WTC11 (cell line): ENCODE measurements around the gene SOX15. TPM values are rescaled to one million over a fixed set of nuclear protein-coding genes. Genes with fewer than 3 reads are reported as not detected.
A peak's percentile ranks its signal among the peaks of the same experiment; 100 is the strongest.
"Not testable (repeated sequence)": the region's sequence is repeated elsewhere in the genome, so short reads cannot be mapped to it uniquely, and the experiment has no call there.

ENCODE experiments used
- ATAC-seq: fragments of 200-7000 bp; cut with Tn5 transposase; 2 replicates; pipeline ENCODE4 v1.10.0; 2021; ENCODE audit warnings: mild to moderate bottlenecking, moderate library complexity
- CTCF ChIA-PET: fragments of 300-600 bp; sonication (Branson Sonifier 250); formaldehyde crosslinking; loops from one replicate; lab custom pipeline; 2021; ENCODE audit warnings: antibody characterized with exemption; lab: Charles Lee
- POLR2A ChIA-PET: fragments of 350-600 bp; sonication (Branson Sonifier 250); formaldehyde crosslinking; loops from one replicate; lab custom pipeline; 2021; ENCODE audit warnings: antibody characterized with exemption; lab: Charles Lee
- DNase-seq: peaks from one replicate; pipeline ENCODE4 v3.0.0; 2021; ENCODE audit warnings: low spot score
- H3K27ac Mint-ChIP-seq: 2 replicates; pipeline ENCODE4 v1.8.0; 2021; ENCODE audit warnings: mixed read lengths
- H3K27me3 Mint-ChIP-seq: 2 replicates; pipeline ENCODE4 v1.8.0; 2021; ENCODE audit warnings: low read depth, mild to moderate bottlenecking, moderate library complexity, mixed read lengths
- H3K36me3 Mint-ChIP-seq: 2 replicates; pipeline ENCODE4 v1.8.0; 2021; ENCODE audit warnings: mixed read lengths
- H3K4me1 Mint-ChIP-seq: 2 replicates; pipeline ENCODE4 v1.8.0; 2022; ENCODE audit warnings: mixed read lengths
- H3K4me3 Mint-ChIP-seq: 2 replicates; pipeline ENCODE4 v1.8.0; 2021; ENCODE audit warnings: mild to moderate bottlenecking, moderate library complexity, mixed read lengths
- H3K9me3 Mint-ChIP-seq: 2 replicates; pipeline ENCODE4 v1.8.0; 2021; ENCODE audit warnings: mixed read lengths
- ATF2 ChIP-seq: sonication (generic); formaldehyde crosslinking; IDR thresholded peaks from 2 replicates; pipeline ENCODE4 v1.8.1; 2022; ENCODE audit warnings: low read depth, missing genetic modification reagents, borderline replicate concordance
- ATF6 ChIP-seq: sonication (generic); formaldehyde crosslinking; IDR thresholded peaks from 2 replicates; pipeline ENCODE4 v1.8.1; 2023; ENCODE audit warnings: mild to moderate bottlenecking, missing genetic modification reagents
- ESRRA ChIP-seq: sonication (generic); formaldehyde crosslinking; IDR thresholded peaks from 2 replicates; pipeline ENCODE4 v1.8.1; 2022; ENCODE audit warnings: mild to moderate bottlenecking, missing genetic modification reagents, borderline replicate concordance
- JUN ChIP-seq: sonication (generic); formaldehyde crosslinking; IDR thresholded peaks from 2 replicates; pipeline ENCODE4 v1.8.0; 2023; ENCODE audit warnings: mild to moderate bottlenecking, missing genetic modification reagents
- MXD4 ChIP-seq: fragments of 250-450 bp; sonication (Bioruptor Pico); IDR thresholded peaks from 2 replicates; pipeline ENCODE4 v1.8.0; 2021; ENCODE audit warnings: mild to moderate bottlenecking, moderate library complexity, borderline replicate concordance
- SP1 ChIP-seq: sonication (generic); formaldehyde crosslinking; conservative IDR thresholded peaks from 2 replicates; pipeline ENCODE4 v1.8.1; 2022; ENCODE audit warnings: missing genetic modification reagents
- STAT6 ChIP-seq: sonication (generic); formaldehyde crosslinking; conservative IDR thresholded peaks from 2 replicates; pipeline ENCODE4 v1.8.1; 2023; ENCODE audit warnings: mild to moderate bottlenecking, low read depth, missing genetic modification reagents, moderate library complexity
- ZBTB21 ChIP-seq: sonication (generic); formaldehyde crosslinking; IDR thresholded peaks from 2 replicates; pipeline ENCODE4 v1.8.1; 2023; ENCODE audit warnings: mild to moderate bottlenecking, missing genetic modification reagents, borderline replicate concordance
- ZNF281 ChIP-seq: sonication (generic); formaldehyde crosslinking; IDR thresholded peaks from 2 replicates; pipeline ENCODE4 v1.8.0; 2023; ENCODE audit warnings: mild to moderate bottlenecking, missing genetic modification reagents
- ZNF532 ChIP-seq: fragments of 250-450 bp; sonication (Bioruptor Pico); IDR thresholded peaks from 2 replicates; pipeline ENCODE4 v1.9.0; 2021; ENCODE audit warnings: mild to moderate bottlenecking, borderline replicate concordance
- total RNA-seq: library from RNA; stranded (reverse); gene quantifications from 3 replicates; pipeline ENCODE4 v1.2.3, GENCODE V29; 2021

The SOX15 gene
- total RNA-seq, 1 experiment from 2014 or later, result 19.9 TPM

GRCh38 chr17:7610641-7611040 is 20.7 kb upstream of the SOX15 start:
- Mint-ChIP-seq H3K27me3 (no peaks in the 10 kb centered on the region), H3K4me3 (no peak overlapping the region), H3K27ac (no peak overlapping the region), H3K9me3 (no peaks in the 10 kb centered on the region), H3K4me1 (peaks cover 22% of the 10 kb centered on the region), H3K36me3 (peaks cover 14% of the 10 kb centered on the region)
- CTCF ChIA-PET, result interaction anchor here (1.2 to 4.2 kb wide), 2 partner anchors 21 to 77 kb away, joined by 3 to 20 read pairs; partner anchors contain the start of genes SOX15 and TP53
- ATAC-seq (no peak), DNase-seq (no peak)
- TF ChIP-seq ESRRA (CRISPR knock-in tag) (no peak), STAT6 (CRISPR knock-in tag) (no peak), SP1 (CRISPR knock-in tag) (no peak), ZNF281 (CRISPR knock-in tag) (no peak), MXD4 (no peak), ATF6 (CRISPR knock-in tag) (no peak), JUN (CRISPR knock-in tag) (no peak)
- POLR2A ChIA-PET, result interaction anchor here (0.6 kb wide), 1 partner anchor 75 kb away, joined by 4 read pairs; no protein-coding TSS in a partner anchor

GRCh38 chr17:7606280-7606679 is 16.4 kb upstream of the SOX15 start:
- peak overlapping the region; percentile 10; the same call in 1 of the 2 replicates for H3K27ac Mint-ChIP-seq
- H3K4me1 Mint-ChIP-seq, result no peaks in the 10 kb centered on the region
- ATAC-seq, result no peak
- H3K36me3 Mint-ChIP-seq, result peaks cover 42% of the 10 kb centered on the region
- POLR2A ChIA-PET, result no interaction called here
- DNase-seq, result no peak
- TF ChIP-seq ZNF532 (CRISPR knock-in tag) (no peak), ZBTB21 (CRISPR knock-in tag) (no peak), ATF2 (CRISPR knock-in tag) (no peak)
- TF ChIP-seq, all 79 proteins: peak for 0
- no peak overlapping the region for H3K4me3 Mint-ChIP-seq
- no peaks in the 10 kb centered on the region for H3K9me3 Mint-ChIP-seq
- CTCF ChIA-PET, result interaction anchor here (1.3 kb wide), 1 partner anchor 17 kb away, joined by 4 read pairs; the partner anchor contains the start of gene SOX15
- no peaks in the 10 kb centered on the region for H3K27me3 Mint-ChIP-seq

- H3K9me3 Mint-ChIP-seq, H3K4me3 Mint-ChIP-seq, H3K27ac Mint-ChIP-seq, DNase-seq, POLR2A ChIA-PET, H3K27me3 Mint-ChIP-seq, ATAC-seq, H3K4me1 Mint-ChIP-seq: not testable (repeated sequence)
- CTCF ChIA-PET, result interaction anchor here (2.5 kb wide), 1 partner anchor 8 kb away, joined by 6 read pairs; the partner anchor contains the start of gene SOX15
- H3K36me3 Mint-ChIP-seq, result peaks cover 77% of the 10 kb centered on the region
These were observed 7.7 kb upstream of the SOX15 start for GRCh38 chr17:7597561-7597960.
